Muscle of arm (tissue), 12 donors: ENCODE data around the gene ZNF384. TPM values are rescaled to one million over a fixed set of nuclear protein-coding genes. Genes with fewer than 3 reads are reported as not detected.

Source experiments
- DNase-seq: peaks from one replicate; pipeline ENCODE4 v3.0.0-alpha.2; 2013
- polyA plus RNA-seq, 12 donors: library from polyadenylated mRNA; unstranded; fragments of 120-200 nt; gene quantifications; one replicate each; pipeline ENCODE4 v1.2.1, GENCODE V29; 2013; ENCODE audit not compliant: insufficient read length in 12 of 12

Gene ZNF384
- polyA plus RNA-seq, 12 donors: 41.4 to 79.9 (median 48.8) TPM; not detected in 1

GRCh38 chr12:6626654-6627283 lies 62.4 kb downstream of the ZNF384 start:
- DNase-seq: no peak

- no peak for DNase-seq
Observed at GRCh38 chr12:6620885-6621274, 68.3 kb downstream of the ZNF384 start.

- no peak for DNase-seq
Observed at GRCh38 chr12:6620137-6620884, 68.9 kb downstream of the ZNF384 start.

- DNase-seq: no peak
Observed at GRCh38 chr12:6618483-6619225, 70.5 kb downstream of the ZNF384 start.

Other genes starting within 250 kb of the ZNF384 start
- 1 to 10 TPM in 4 of 12 donors, under 1 TPM in 5, not detected in 3; 0.54 to 3.3 (median 0.96) TPM for gene CD27, start 244.4 kb downstream of the ZNF384 start, polyA plus RNA-seq
- 10 to 100 TPM in 2 of 12 donors, 1 to 10 TPM in 8, not detected in 2; 5.0 to 15.8 (median 8.7) TPM for gene TAPBPL, start 237.3 kb downstream of the ZNF384 start, polyA plus RNA-seq
- gene VAMP1, start 218.7 kb downstream of the ZNF384 start, polyA plus RNA-seq: 10 to 100 TPM in 6 of 12 donors, 1 to 10 TPM in 5, not detected in 1; 6.9 to 25.7 (median 11.9) TPM
- 100 to 1,000 TPM in 11 of 12 donors, not detected in 1; 104 to 178 (median 131) TPM for gene MRPL51, start 196.1 kb downstream of the ZNF384 start, polyA plus RNA-seq
- gene NCAPD2, start 195.3 kb downstream of the ZNF384 start, polyA plus RNA-seq: 10 to 100 TPM in 11 of 12 donors, not detected in 1; 28.7 to 53.7 (median 41.5) TPM
- 1,000 to 10,000 TPM in 11 of 12 donors, 100 to 1,000 TPM in 1; 984 to 5,913 (median 3,885) TPM for gene GAPDH, start 154.9 kb downstream of the ZNF384 start, polyA plus RNA-seq
- 10 to 100 TPM in 11 of 12 donors, not detected in 1; 20.7 to 43.6 (median 28.0) TPM for gene IFFO1, start 133.3 kb downstream of the ZNF384 start, polyA plus RNA-seq
- gene NOP2, start 121.1 kb downstream of the ZNF384 start, polyA plus RNA-seq: 10 to 100 TPM in 11 of 12 donors, not detected in 1; 14.9 to 44.6 (median 21.7) TPM
- gene CHD4, start 82.0 kb downstream of the ZNF384 start, polyA plus RNA-seq: 100 to 1,000 TPM; 131 to 406 (median 159) TPM
- 10 to 100 TPM in 1 of 12 donors, 1 to 10 TPM in 7, under 1 TPM in 3, not detected in 1; 0.77 to 16.4 (median 1.3) TPM for gene LPAR5, start 53.4 kb downstream of the ZNF384 start, polyA plus RNA-seq
- 1 to 10 TPM in 10 of 12 donors, not detected in 2; 1.4 to 5.3 (median 2.7) TPM for gene ACRBP, start 41.9 kb downstream of the ZNF384 start, polyA plus RNA-seq
- 100 to 1,000 TPM in 1 of 12 donors, 10 to 100 TPM in 10, not detected in 1; 45.1 to 100 (median 52.8) TPM for gene ING4, start 26.3 kb downstream of the ZNF384 start, polyA plus RNA-seq
- gene PIANP, start 11.4 kb upstream of the ZNF384 start, polyA plus RNA-seq: 10 to 100 TPM in 2 of 12 donors, 1 to 10 TPM in 9, not detected in 1; 2.7 to 31.7 (median 4.5) TPM
- 10 to 100 TPM in 11 of 12 donors, not detected in 1; 46.9 to 69.7 (median 61.2) TPM for gene COPS7A, start 34.7 kb upstream of the ZNF384 start, polyA plus RNA-seq
- 100 to 1,000 TPM; 110 to 600 (median 130) TPM for gene MLF2, start 63.8 kb upstream of the ZNF384 start, polyA plus RNA-seq
- 1,000 to 10,000 TPM in 1 of 12 donors, 100 to 1,000 TPM in 11; 262 to 3,438 (median 337) TPM for gene PTMS, start 77.0 kb upstream of the ZNF384 start, polyA plus RNA-seq
- gene LAG3, start 83.1 kb upstream of the ZNF384 start, polyA plus RNA-seq: 1 to 10 TPM in 2 of 12 donors, under 1 TPM in 8, not detected in 2; 0.16 to 1.4 (median 0.60) TPM
- gene CD4, start 100.2 kb upstream of the ZNF384 start, polyA plus RNA-seq: 10 to 100 TPM in 3 of 12 donors, 1 to 10 TPM in 8, not detected in 1; 4.8 to 16.1 (median 6.6) TPM
- gene GPR162, start 132.4 kb upstream of the ZNF384 start, polyA plus RNA-seq: 10 to 100 TPM in 11 of 12 donors, not detected in 1; 11.1 to 18.6 (median 16.0) TPM
- gene P3H3, start 139.0 kb upstream of the ZNF384 start, polyA plus RNA-seq: 10 to 100 TPM in 11 of 12 donors, not detected in 1; 29.9 to 56.8 (median 36.3) TPM
- gene GNB3, start 151.6 kb upstream of the ZNF384 start, polyA plus RNA-seq: 10 to 100 TPM in 11 of 12 donors, not detected in 1; 14.0 to 40.6 (median 24.2) TPM
- gene CDCA3, start 161.9 kb upstream of the ZNF384 start, polyA plus RNA-seq: 10 to 100 TPM in 11 of 12 donors, not detected in 1; 11.5 to 31.8 (median 20.5) TPM
- 10 to 100 TPM in 11 of 12 donors, not detected in 1; 46.8 to 77.4 (median 59.6) TPM for gene USP5, start 162.8 kb upstream of the ZNF384 start, polyA plus RNA-seq
- gene TPI1, start 178.2 kb upstream of the ZNF384 start, polyA plus RNA-seq: 1,000 to 10,000 TPM in 4 of 12 donors, 100 to 1,000 TPM in 7, not detected in 1; 520 to 1,204 (median 950) TPM
- gene SPSB2, start 183.9 kb upstream of the ZNF384 start, polyA plus RNA-seq: 1 to 10 TPM in 11 of 12 donors, not detected in 1; 3.0 to 9.9 (median 4.6) TPM
- 10 to 100 TPM in 9 of 12 donors, 1 to 10 TPM in 2, not detected in 1; 9.2 to 13.7 (median 11.4) TPM for gene LRRC23, start 215.4 kb upstream of the ZNF384 start, polyA plus RNA-seq
- 10 to 100 TPM in 3 of 12 donors, 1 to 10 TPM in 8, not detected in 1; 5.1 to 21.8 (median 8.2) TPM for gene ENO2, start 225.2 kb upstream of the ZNF384 start, polyA plus RNA-seq
- 100 to 1,000 TPM in 2 of 12 donors, 10 to 100 TPM in 9, not detected in 1; 54.6 to 137 (median 60.9) TPM for gene ATN1, start 238.6 kb upstream of the ZNF384 start, polyA plus RNA-seq